GM18499 (cell line): Measurements from ENCODE around the gene ZSCAN31.
"Not testable (repeated sequence)": the region's sequence is repeated elsewhere in the genome, so short reads cannot be mapped to it uniquely, and the experiment has no call there.

Source experiments
- ATAC-seq: cut with Tn5 transposase; IDR thresholded peaks from one replicate; pipeline ENCODE4 v1.9.1; 2021; ENCODE audit warnings: moderate number of reproducible peaks; ENCODE audit not compliant: insufficient read depth, unreplicated experiment

Gene ZSCAN31

GRCh38 chr6:28335564-28336283 lies at the start of gene ZSCAN31:
Gene ZSCAN31, minus strand, starts transcription at chr6:28336148. Its CDS starts 6,465 bp downstream, at chr6:28329683.
- ATAC-seq, result peak; percentile 64

GRCh38 chr6:28384143-28384533 lies 48.2 kb upstream of the ZSCAN31 start:
- ATAC-seq, result no peak

GRCh38 chr6:28383235-28384142 lies 47.5 kb upstream of the ZSCAN31 start:
- peak; percentile 85 for ATAC-seq

- ATAC-seq, result no peak
These were observed 44.4 kb upstream of the ZSCAN31 start for GRCh38 chr6:28380381-28380780.

- no peak for ATAC-seq
These were observed 42.7 kb upstream of the ZSCAN31 start for GRCh38 chr6:28378644-28379043.

GRCh38 chr6:28377879-28378278 lies 41.9 kb upstream of the ZSCAN31 start:
- ATAC-seq, result no peak

- ATAC-seq, result no peak
These were observed 38.0 kb upstream of the ZSCAN31 start for GRCh38 chr6:28373925-28374324.

GRCh38 chr6:28371706-28372451 lies 35.9 kb upstream of the ZSCAN31 start:
- no peak for ATAC-seq

- no peak for ATAC-seq
These were observed 35.3 kb upstream of the ZSCAN31 start for GRCh38 chr6:28371280-28371679.

GRCh38 chr6:28370440-28370839 lies 34.5 kb upstream of the ZSCAN31 start:
- ATAC-seq, result no peak

GRCh38 chr6:28369463-28369862 lies 33.5 kb upstream of the ZSCAN31 start:
- no peak for ATAC-seq

- peak; percentile 62 for ATAC-seq
These were observed 32.6 kb upstream of the ZSCAN31 start for GRCh38 chr6:28368522-28368921.

GRCh38 chr6:28365590-28365989 lies 29.6 kb upstream of the ZSCAN31 start:
- not testable (repeated sequence) for ATAC-seq

GRCh38 chr6:28360961-28361360 lies 25.0 kb upstream of the ZSCAN31 start:
- no peak for ATAC-seq

- not testable (repeated sequence) for ATAC-seq
These were observed 23.6 kb upstream of the ZSCAN31 start for GRCh38 chr6:28359562-28359961.

GRCh38 chr6:28357036-28357435 lies 21.1 kb upstream of the ZSCAN31 start:
- ATAC-seq, result no peak

GRCh38 chr6:28356666-28357020 lies 20.7 kb upstream of the ZSCAN31 start:
- no peak for ATAC-seq

- ATAC-seq, result no peak
These were observed 20.1 kb upstream of the ZSCAN31 start for GRCh38 chr6:28355743-28356665.

GRCh38 chr6:28354688-28355554 lies 19.0 kb upstream of the ZSCAN31 start:
- no peak for ATAC-seq
